ENCODE data around the gene LMF1. TPM values are rescaled to one million over a fixed set of nuclear protein-coding genes. Genes with fewer than 3 reads are reported as not detected.

Gene LMF1
- total RNA-seq, 6 experiments from 2014 or later: 10.9 to 20.0 (median 13.8) TPM

DNA sequence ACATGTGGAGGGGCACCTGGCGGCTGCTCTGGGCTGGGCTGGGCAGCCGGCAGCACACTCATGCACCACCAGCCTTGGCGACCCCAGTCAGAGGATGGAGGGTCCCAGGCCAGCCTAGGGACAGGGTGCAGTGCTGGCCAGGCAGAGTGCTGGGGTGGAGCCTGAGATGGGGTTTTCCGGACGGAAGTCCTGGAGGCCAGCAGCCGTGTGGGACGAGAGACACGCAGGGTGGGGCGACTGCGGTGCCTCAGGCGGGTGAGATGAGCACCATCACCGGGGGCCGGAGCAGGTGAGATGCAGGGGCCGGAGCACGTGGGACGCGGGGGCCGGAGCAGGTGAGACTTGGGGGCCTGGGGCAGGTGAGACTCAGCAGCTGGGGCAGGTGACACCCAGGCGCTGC lies 55.2 kb downstream of the LMF1 start:
- 91% methylated on average over 6 of the region's 19 CpGs for WGBS (ENCODE audit: insufficient coverage, low coverage, low lambda C conversion rate, missing lambda C conversion rate)
- intact Hi-C loops (cut with DNase I): no loop called here
- H3K27ac ChIP-seq: no peak overlapping the region
- TF ChIP-seq POLR2A (IDR thresholded peaks at IDR 0.05): no peak
- TF ChIP-seq, protein P1, sequence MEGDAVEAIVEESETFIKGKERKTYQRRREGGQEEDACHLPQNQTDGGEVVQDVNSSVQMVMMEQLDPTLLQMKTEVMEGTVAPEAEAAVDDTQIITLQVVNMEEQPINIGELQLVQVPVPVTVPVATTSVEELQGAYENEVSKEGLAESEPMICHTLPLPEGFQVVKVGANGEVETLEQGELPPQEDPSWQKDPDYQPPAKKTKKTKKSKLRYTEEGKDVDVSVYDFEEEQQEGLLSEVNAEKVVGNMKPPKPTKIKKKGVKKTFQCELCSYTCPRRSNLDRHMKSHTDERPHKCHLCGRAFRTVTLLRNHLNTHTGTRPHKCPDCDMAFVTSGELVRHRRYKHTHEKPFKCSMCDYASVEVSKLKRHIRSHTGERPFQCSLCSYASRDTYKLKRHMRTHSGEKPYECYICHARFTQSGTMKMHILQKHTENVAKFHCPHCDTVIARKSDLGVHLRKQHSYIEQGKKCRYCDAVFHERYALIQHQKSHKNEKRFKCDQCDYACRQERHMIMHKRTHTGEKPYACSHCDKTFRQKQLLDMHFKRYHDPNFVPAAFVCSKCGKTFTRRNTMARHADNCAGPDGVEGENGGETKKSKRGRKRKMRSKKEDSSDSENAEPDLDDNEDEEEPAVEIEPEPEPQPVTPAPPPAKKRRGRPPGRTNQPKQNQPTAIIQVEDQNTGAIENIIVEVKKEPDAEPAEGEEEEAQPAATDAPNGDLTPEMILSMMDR (IDR thresholded peaks at IDR 0.05): no peak
- DNase-seq: no peak
- ATAC-seq: no peak
- H3K4me1 ChIP-seq: no peaks in the 10 kb centered on the region
- no peak overlapping the region for H3K4me3 ChIP-seq
- H3K27me3 ChIP-seq: no peaks in the 10 kb centered on the region
- H3K36me3 ChIP-seq: no peaks in the 10 kb centered on the region
- H3K9me3 ChIP-seq: no peaks in the 10 kb centered on the region

DNA sequence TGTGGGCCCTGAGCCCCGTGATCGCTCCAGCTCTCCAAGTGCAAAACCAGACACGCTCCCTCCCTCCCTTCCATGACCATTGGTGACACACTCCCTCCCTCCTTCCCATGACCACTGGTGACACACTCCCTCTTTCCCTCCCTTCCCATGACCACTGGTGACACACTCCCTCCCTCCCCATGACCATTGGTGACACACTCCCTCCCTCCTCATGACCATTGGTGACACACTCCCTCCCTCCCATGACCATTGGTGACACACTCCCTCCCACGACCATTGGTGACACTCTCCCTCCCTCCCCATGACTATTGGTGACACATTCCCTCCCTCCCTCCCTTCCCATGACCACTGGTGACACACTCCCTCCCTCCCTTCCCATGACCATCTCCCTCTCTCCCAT lies 56.3 kb downstream of the LMF1 start:
- TF ChIP-seq, protein P1 (IDR thresholded peaks at IDR 0.05): no peak
- no peak for TF ChIP-seq POLR2A (IDR thresholded peaks at IDR 0.05)
- 63% methylated on average over 2 of the region's 4 CpGs for WGBS (ENCODE audit: insufficient coverage, low coverage, low lambda C conversion rate, missing lambda C conversion rate)
- ATAC-seq (peak; percentile 11 to 26 (median 16)), DNase-seq (no peak)
- Histone ChIP-seq H3K27ac (no peak overlapping the region), H3K36me3 (no peaks in the 10 kb centered on the region), H3K27me3 (no peaks in the 10 kb centered on the region), H3K4me3 (no peak overlapping the region), H3K4me1 (no peaks in the 10 kb centered on the region), H3K9me3 (no peaks in the 10 kb centered on the region)
- intact Hi-C loops (cut with DNase I): no loop called here

DNA sequence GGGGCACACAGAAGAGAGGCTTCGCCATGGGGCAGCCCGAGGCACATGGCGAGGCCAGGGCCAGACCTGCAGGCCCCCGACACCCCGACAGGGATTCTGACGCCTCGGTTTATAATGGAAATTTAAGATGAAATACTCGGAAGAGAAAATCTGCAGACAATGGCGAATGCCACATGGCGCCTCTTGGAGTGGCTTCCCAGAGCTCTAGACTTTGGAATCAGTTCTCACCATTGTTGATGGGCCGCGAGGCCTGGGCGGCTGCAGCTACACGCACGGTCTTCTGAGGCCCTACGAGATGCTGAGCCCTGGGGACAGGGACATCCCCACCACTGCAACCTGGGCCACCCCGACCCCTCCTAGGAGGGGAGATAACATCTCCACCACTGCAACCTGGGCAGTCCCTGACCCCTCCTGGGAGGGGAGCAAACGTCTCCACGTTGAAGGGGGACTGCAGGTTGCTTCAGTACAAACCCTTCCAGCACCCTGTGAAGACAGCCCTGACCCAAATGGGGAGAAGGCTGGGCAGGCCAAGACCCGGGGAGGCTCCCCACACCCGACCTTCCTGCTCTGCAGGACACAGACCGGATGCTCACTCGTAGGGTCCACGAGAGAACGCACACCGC lies 56.9 kb downstream of the LMF1 start:
- Histone ChIP-seq H3K4me3 (no peak overlapping the region), H3K27ac (no peak overlapping the region), H3K36me3 (no peaks in the 10 kb centered on the region), H3K27me3 (no peaks in the 10 kb centered on the region), H3K9me3 (no peaks in the 10 kb centered on the region), H3K4me1 (no peaks in the 10 kb centered on the region)
- intact Hi-C loops (cut with DNase I): no loop called here
- no peak for TF ChIP-seq POLR2A (IDR thresholded peaks at IDR 0.05)
- TF ChIP-seq, protein P1 (IDR thresholded peaks at IDR 0.05): no peak
- DNase-seq (no peak), ATAC-seq (no peak)
- 100% methylated on average over 3 of the region's 26 CpGs for WGBS (ENCODE audit: insufficient coverage, low coverage, low lambda C conversion rate, missing lambda C conversion rate)

DNA sequence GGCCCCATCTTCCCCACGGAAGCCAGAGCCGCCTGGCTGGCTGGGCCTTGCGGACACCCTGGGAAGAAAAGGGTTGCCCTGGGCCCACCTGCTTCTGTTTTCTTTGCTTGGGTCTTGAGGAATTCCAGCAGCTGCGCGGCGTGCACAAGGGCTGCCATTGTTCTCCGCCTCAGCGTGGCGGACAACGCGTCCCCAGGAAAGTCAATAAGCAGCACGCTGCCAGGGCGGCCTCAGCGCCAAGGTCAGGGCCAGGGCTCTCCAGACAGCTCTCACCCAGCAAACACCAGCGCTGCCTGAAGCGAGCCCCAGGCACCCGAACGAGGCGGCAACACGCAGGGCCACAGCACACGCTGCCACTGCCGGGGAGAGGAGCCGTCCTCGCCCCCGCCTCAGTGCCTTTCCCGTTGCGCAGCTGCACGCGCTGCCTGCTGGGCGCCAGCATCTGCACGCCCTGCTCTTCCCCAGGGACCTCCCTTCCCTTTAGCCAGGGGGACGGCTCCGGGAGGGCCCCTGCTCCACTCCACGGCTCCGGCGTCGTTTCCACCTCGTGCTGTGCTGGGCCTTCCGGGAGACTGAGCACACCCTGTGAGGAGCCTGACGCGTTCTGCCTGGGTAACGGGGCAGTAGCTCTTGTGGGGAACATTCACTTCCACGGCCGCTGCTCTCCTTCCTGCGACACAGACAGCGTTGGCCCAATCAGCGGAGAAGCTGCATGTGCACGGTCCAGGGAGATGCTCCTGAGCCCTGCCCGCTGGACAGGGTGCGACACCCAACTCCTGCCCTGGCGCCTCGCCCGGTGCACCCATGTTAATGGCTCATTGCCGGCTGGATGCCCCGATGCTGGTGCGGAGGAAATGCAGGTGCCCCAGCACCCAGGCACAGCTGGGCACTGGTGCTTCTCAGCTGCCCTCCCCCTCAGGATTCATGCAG lies 57.8 kb downstream of the LMF1 start:
- Histone ChIP-seq H3K4me1 (no peaks in the 10 kb centered on the region), H3K27ac (no peak overlapping the region), H3K4me3 (no peak overlapping the region), H3K27me3 (no peaks in the 10 kb centered on the region), H3K36me3 (no peaks in the 10 kb centered on the region), H3K9me3 (no peaks in the 10 kb centered on the region)
- TF ChIP-seq, protein P1 (IDR thresholded peaks at IDR 0.05): no peak
- no peak for TF ChIP-seq POLR2A (IDR thresholded peaks at IDR 0.05)
- DNase-seq: no peak
- intact Hi-C loops (cut with DNase I): no loop called here
- 100% methylated on average over 3 of the region's 56 CpGs for WGBS (ENCODE audit: insufficient coverage, low coverage, low lambda C conversion rate, missing lambda C conversion rate)
- ATAC-seq: no peak
